Muscle of back (tissue), 11 donors: ENCODE data around the gene ZNF831. TPM values are rescaled to one million over a fixed set of nuclear protein-coding genes. Genes with fewer than 3 reads are reported as not detected.

Source experiments
- DNase-seq, 3 donors: peaks; one replicate each; pipeline versions ENCODE4 v3.0.0 to v3.0.0-alpha.2; 2013
- polyA plus RNA-seq, 10 donors: library from polyadenylated mRNA; unstranded; fragments of 120-200 nt; gene quantifications; one replicate each; pipeline ENCODE4 v1.2.1, GENCODE V29; 2013; ENCODE audit not compliant: insufficient read length in 10 of 10

Gene ZNF831
- polyA plus RNA-seq, 10 donors = 0.05 to 0.86 (median 0.17) TPM

DNA sequence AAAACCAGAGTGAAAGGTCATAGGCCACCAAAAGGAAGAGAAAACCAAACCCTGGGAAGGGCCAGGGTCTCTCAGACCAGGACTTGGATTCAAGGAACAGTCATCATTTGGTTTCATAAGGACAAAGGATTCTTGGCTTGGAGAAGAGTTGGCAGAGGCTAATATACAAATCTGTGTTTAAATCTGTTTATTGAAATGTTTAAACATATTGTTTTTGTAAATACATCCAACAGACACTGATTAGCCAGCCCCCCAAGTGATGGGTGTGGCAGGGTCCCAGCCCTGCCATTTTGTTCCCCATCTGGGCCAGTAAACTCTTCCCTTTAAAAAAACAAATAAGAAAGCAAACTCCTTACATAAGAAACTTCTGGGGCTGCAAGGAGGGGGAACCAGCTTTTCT, 6.1 kb upstream of the ZNF831 start:
- no peak for DNase-seq

GRCh38 chr20:59157961-59158541, 5.6 kb upstream of the ZNF831 start:
- no peak for DNase-seq

DNA sequence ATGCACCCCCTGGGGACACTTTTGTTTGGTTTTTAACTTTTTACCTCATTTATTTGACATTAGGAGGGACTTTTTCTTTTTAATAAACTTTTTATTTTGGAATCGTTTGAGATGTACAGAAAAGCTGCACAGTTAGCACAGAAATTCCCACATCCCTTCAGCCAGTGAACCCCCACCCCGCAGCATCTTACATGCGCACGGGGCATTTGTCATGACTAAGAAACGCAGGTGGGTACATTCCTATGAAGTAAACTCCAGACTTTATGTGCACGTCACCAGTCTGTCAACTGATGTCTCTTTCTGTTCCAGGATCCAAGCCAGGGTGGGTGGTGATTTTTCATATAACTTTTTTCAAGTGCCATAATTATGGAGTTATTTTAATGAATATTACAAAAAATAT, 4.9 kb upstream of the ZNF831 start:
- DNase-seq = no peak

GRCh38 chr20:59159091-59159490, 4.5 kb upstream of the ZNF831 start:
- DNase-seq = no peak

GRCh38 chr20:59159493-59160376, 3.9 kb upstream of the ZNF831 start:
- DNase-seq = no peak

- no peak for DNase-seq
These were observed 3.1 kb upstream of the ZNF831 start for GRCh38 chr20:59160389-59161115.

DNA sequence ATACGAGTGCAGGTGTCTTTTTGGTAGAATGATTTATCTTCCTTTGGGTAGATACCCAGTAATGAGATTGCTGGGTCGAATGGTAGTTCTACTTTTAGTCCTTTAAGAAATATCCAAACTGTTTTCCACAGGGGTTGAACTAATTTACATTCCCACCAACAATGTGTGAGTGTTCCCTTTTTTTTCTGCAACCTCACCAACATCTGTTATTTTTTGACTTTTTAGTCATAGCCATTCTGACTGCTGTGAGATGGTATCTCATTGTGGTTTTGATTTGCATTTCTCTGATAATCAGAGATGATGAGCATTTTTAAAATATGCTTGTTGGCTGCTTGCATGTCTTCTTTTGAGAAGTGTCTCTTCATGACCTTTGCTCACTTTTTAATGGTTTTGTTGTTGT, 1.9 kb upstream of the ZNF831 start:
- DNase-seq = no peak

- no peak for DNase-seq
These were observed 1.2 kb downstream of the ZNF831 start for GRCh38 chr20:59164686-59165391.

DNA sequence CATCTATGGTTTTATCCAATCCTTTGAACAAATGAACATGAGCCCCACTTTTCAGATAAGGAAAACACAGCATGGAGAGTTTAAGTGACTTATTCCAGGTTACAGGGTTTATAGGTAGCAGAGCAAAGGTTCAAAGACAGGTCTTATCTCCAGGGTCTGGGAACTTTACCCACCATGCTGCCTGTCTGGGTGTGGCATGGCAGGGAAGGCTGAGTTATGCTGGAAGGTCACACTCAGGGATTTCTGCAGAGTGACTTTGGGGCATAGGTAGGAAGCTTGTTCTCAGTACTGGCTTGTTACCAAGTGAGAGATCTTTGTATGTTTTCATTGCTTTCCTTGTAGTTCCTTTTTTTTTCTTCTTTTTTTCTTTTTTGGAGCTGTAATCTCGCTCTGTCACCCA, 1.8 kb downstream of the ZNF831 start:
- no peak for DNase-seq

- DNase-seq = no peak
These were observed 2.5 kb downstream of the ZNF831 start for GRCh38 chr20:59165891-59166709.

- no peak for DNase-seq
These were observed 7.1 kb downstream of the ZNF831 start for GRCh38 chr20:59170406-59171349.

GRCh38 chr20:59171986-59172385, 8.4 kb downstream of the ZNF831 start:
- DNase-seq = no peak

GRCh38 chr20:59173938-59174491, 10.4 kb downstream of the ZNF831 start:
- DNase-seq = no peak

- no peak for DNase-seq
These were observed 11.4 kb downstream of the ZNF831 start for GRCh38 chr20:59175002-59175401.

- DNase-seq = no peak
These were observed 12.2 kb downstream of the ZNF831 start for GRCh38 chr20:59175861-59176260.

DNA sequence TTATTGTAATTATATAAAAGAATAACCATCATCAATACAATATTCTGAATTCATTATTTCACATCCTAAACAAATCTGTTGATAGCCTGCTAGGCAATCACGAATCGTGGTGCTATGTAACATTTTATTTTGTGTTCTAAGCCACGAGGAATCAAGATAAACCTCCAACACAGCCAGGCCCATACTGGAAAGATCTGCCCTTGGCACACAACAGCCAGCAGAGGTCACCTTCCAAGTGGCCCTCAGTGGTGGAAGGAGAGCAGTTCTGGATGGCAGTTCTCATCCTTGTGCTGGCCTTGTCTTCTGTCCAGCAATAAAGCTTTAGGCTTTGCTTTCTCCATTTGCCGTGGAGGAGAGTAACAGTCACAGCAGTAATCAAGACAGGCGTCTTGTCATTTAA, 13.2 kb downstream of the ZNF831 start:
- DNase-seq = no peak

- DNase-seq = no peak
These were observed 13.9 kb downstream of the ZNF831 start for GRCh38 chr20:59177266-59178250.

GRCh38 chr20:59178983-59179595, 15.5 kb downstream of the ZNF831 start:
- DNase-seq = no peak
